H1 (cell line): Measurements from ENCODE around the gene KCTD4. TPM values are rescaled to one million over a fixed set of nuclear protein-coding genes. Genes with fewer than 3 reads are reported as not detected.

ENCODE experiments used
- CTCF ChIA-PET: fragments of 300-600 bp; sonication (Branson Sonifier 250); formaldehyde crosslinking; loops from one replicate; lab custom pipeline; 2021; ENCODE audit not compliant: partially characterized antibody; lab: Charles Lee
- POLR2A ChIA-PET: fragments of 300-600 bp; sonication (Branson Sonifier 250); formaldehyde crosslinking; loops from one replicate; lab custom pipeline; 2021; ENCODE audit warnings: inconsistent platforms; ENCODE audit not compliant: partially characterized antibody; lab: Charles Lee
- DNase-seq, 2 experiments: peaks; one replicate each; pipeline versions ENCODE4 v3.0.0 to v3.0.0-alpha.2; 2010 to 2022; ENCODE audit warnings: low spot score in 2 of 2, low read depth in 1 of 2, mixed read lengths in 1 of 2
- FAIRE-seq: peaks from 2 replicates; lab custom pipeline; 2011; peaks lifted over from hg19 to GRCh38; lab: Jason Lieb, UNC
- H2AFZ ChIP-seq: 2 replicates; pipeline ENCODE4 v1.8.1; 2012; ENCODE audit warnings: low read length, inconsistent platforms
- H2AK5ac ChIP-seq: 2 replicates; pipeline ENCODE4 v1.6.1; 2013; ENCODE audit warnings: low read depth, low read length
- H2BK120ac ChIP-seq: replicated peaks from 2 replicates; pipeline ENCODE3; 2013; ENCODE audit warnings: low read depth, low read length, inconsistent platforms
- H2BK12ac ChIP-seq: 2 replicates; pipeline ENCODE4 v1.6.1; 2013; ENCODE audit warnings: low read depth, low read length
- H2BK15ac ChIP-seq: 2 replicates; pipeline ENCODE4 v1.6.1; 2013; ENCODE audit warnings: low read length
- H2BK20ac ChIP-seq: 2 replicates; pipeline ENCODE4 v1.6.1; 2013; ENCODE audit warnings: low read length
- H2BK5ac ChIP-seq: 2 replicates; pipeline ENCODE4 v1.6.1; 2013; ENCODE audit warnings: low read depth, low read length
- H3K14ac ChIP-seq: 2 replicates; pipeline ENCODE4 v1.6.1; 2013; ENCODE audit warnings: inconsistent platforms; ENCODE audit not compliant: insufficient read length
- H3K18ac ChIP-seq: 2 replicates; pipeline ENCODE4 v1.6.1; 2013; ENCODE audit warnings: low read length; ENCODE audit errors: extremely low read depth
- H3K23ac ChIP-seq: 2 replicates; pipeline ENCODE4 v1.6.1; 2013; ENCODE audit warnings: inconsistent platforms; ENCODE audit not compliant: insufficient read length
- H3K23me2 ChIP-seq: 2 replicates; pipeline ENCODE4 v1.6.1; 2013; ENCODE audit warnings: low read depth, low read length
- H3K27ac ChIP-seq: 2 replicates; pipeline ENCODE4 v1.6.1; 2011; ENCODE audit warnings: low read depth, low read length, inconsistent platforms
- H3K27me3 ChIP-seq, 4 experiments: replicated peaks in 1 of 4; 1 replicate in 1 of 4; 2 replicates in 3 of 4; pipeline versions ENCODE4 v1.6.1 to v1.8.1; 2011 to 2013; ENCODE audit warnings: low read length in 3 of 4, mild to moderate bottlenecking in 3 of 4, inconsistent platforms in 2 of 4, mixed read lengths in 2 of 4, moderate library complexity in 1 of 4; ENCODE audit not compliant: control insufficient read depth in 3 of 4, insufficient read depth in 3 of 4; ENCODE audit errors: extremely low read depth in 1 of 4
- H3K36me3 ChIP-seq, 4 experiments: 2 replicates each; pipeline versions ENCODE4 v1.6.1 to v1.8.1; 2011 to 2013; ENCODE audit warnings: mild to moderate bottlenecking in 4 of 4, low read length in 3 of 4, moderate library complexity in 2 of 4, control low read depth in 1 of 4, inconsistent platforms in 1 of 4; ENCODE audit not compliant: insufficient read depth in 4 of 4, control insufficient read depth in 2 of 4
- H3K4ac ChIP-seq: replicated peaks from 2 replicates; pipeline ENCODE3; 2013; ENCODE audit warnings: low read length, low read depth, mixed read lengths, inconsistent platforms; ENCODE audit not compliant: insufficient read length
- H3K4me1 ChIP-seq, 4 experiments: replicated peaks in 1 of 4; 1 replicate in 1 of 4; 2 replicates in 3 of 4; pipeline versions ENCODE4 v1.6.1 to v1.8.1; 2011 to 2013; ENCODE audit warnings: low read length in 3 of 4, inconsistent platforms in 2 of 4, mixed read lengths in 1 of 4; ENCODE audit not compliant: insufficient read depth in 4 of 4, control insufficient read depth in 3 of 4
- H3K4me2 ChIP-seq, 2 experiments: 2 replicates each; pipeline versions ENCODE4 v1.6.1 to v1.8.1; 2011 to 2013; ENCODE audit warnings: low read depth in 2 of 2, low read length in 2 of 2, control low read depth in 1 of 2, inconsistent platforms in 1 of 2, mild to moderate bottlenecking in 1 of 2; ENCODE audit not compliant: insufficient read depth in 1 of 2
- H3K4me3 ChIP-seq, 4 experiments: fragments of 200-600, 300-600 bp in 1 of 4; sonication (generic), shearing (Covaris generic), sonication (Bioruptor Twin) in 1 of 4; 2 replicates each; pipeline versions ENCODE4 v1.5.1 to v1.8.1; 2011 to 2016; ENCODE audit warnings: low read length in 4 of 4, low read depth in 3 of 4, control low read depth in 2 of 4, inconsistent platforms in 2 of 4, mild to moderate bottlenecking in 2 of 4, mixed read lengths in 1 of 4, moderate library complexity in 1 of 4; ENCODE audit not compliant: insufficient read depth in 2 of 4; ENCODE audit errors: extremely low read depth in 1 of 4
- H3K56ac ChIP-seq: replicated peaks from 2 replicates; pipeline ENCODE3; 2013; ENCODE audit warnings: low read depth, mild to moderate bottlenecking, mixed read lengths, low read length, inconsistent platforms; ENCODE audit not compliant: insufficient read length
- H3K79me1 ChIP-seq: 2 replicates; pipeline ENCODE4 v1.6.1; 2013; ENCODE audit warnings: low read depth, low read length, control low read depth
- H3K79me2 ChIP-seq, 2 experiments: 2 replicates each; pipeline versions ENCODE4 v1.6.1 to v1.8.1; 2012 to 2013; ENCODE audit warnings: low read length in 2 of 2, mild to moderate bottlenecking in 2 of 2, inconsistent platforms in 1 of 2; ENCODE audit not compliant: insufficient read depth in 2 of 2, control insufficient read depth in 1 of 2
- H3K9ac ChIP-seq, 4 experiments: replicated peaks in 1 of 4; 1 replicate in 1 of 4; 2 replicates in 3 of 4; pipeline versions ENCODE4 v1.6.1 to v1.8.1; 2011 to 2013; ENCODE audit warnings: low read depth in 3 of 4, low read length in 3 of 4, control low read depth in 2 of 4, mild to moderate bottlenecking in 2 of 4, moderate library complexity in 2 of 4, inconsistent platforms in 1 of 4; ENCODE audit errors: extremely low read depth in 1 of 4
- H3K9me3 ChIP-seq, 2 experiments: 2 replicates each; pipeline versions ENCODE4 v1.6.1 to v1.8.1; 2012 to 2013; ENCODE audit warnings: mild to moderate bottlenecking in 2 of 2, moderate library complexity in 2 of 2, control low read depth in 1 of 2, inconsistent platforms in 1 of 2, low read depth in 1 of 2, low read length in 1 of 2, mixed read lengths in 1 of 2; ENCODE audit not compliant: insufficient read depth in 2 of 2
- H4K20me1 ChIP-seq, 2 experiments: replicated peaks in 1 of 2; 2 replicates each; pipeline versions ENCODE3 to v1.8.1; 2011 to 2013; ENCODE audit warnings: inconsistent platforms in 2 of 2, low read length in 2 of 2, mild to moderate bottlenecking in 1 of 2; ENCODE audit not compliant: insufficient read depth in 2 of 2, control insufficient read depth in 1 of 2
- H4K5ac ChIP-seq: 2 replicates; pipeline ENCODE4 v1.6.1; 2013; ENCODE audit warnings: low read length, low read depth, mixed read lengths, inconsistent platforms; ENCODE audit not compliant: insufficient read length
- H4K8ac ChIP-seq: 2 replicates; pipeline ENCODE4 v1.8.0; 2013; ENCODE audit warnings: mild to moderate bottlenecking, moderate library complexity, low read length, inconsistent platforms; ENCODE audit not compliant: insufficient read depth; ENCODE audit errors: extremely low read depth
- H4K91ac ChIP-seq: replicated peaks from 2 replicates; pipeline ENCODE3; 2013; ENCODE audit warnings: low read length, mixed read lengths, inconsistent platforms; ENCODE audit not compliant: insufficient read length
- ASH2L ChIP-seq: fragments of 200-600, 300-600 bp; sonication (generic); IDR thresholded peaks from one replicate; pipeline ENCODE4 v1.7.1; 2017; ENCODE audit warnings: low read length
- CBX8 ChIP-seq: fragments of 300-800, 300-1000 bp; sonication (generic); IDR thresholded peaks from 2 replicates; pipeline ENCODE4 v1.7.1; 2016; ENCODE audit warnings: low read depth, low read length, borderline replicate concordance
- CEBPB ChIP-seq: IDR thresholded peaks from 2 replicates; pipeline ENCODE4 v1.6.1; 2012; ENCODE audit warnings: low read depth, low read length
- EGR1 ChIP-seq: IDR thresholded peaks from 2 replicates; pipeline ENCODE4 v1.6.1; 2011; ENCODE audit warnings: low read depth, low read length, borderline replicate concordance
- EZH2 ChIP-seq: fragments of 200-600 bp; sonication (generic); IDR thresholded peaks from 2 replicates; pipeline ENCODE4 v1.7.1; 2012; ENCODE audit warnings: low read depth, mild to moderate bottlenecking, moderate library complexity, low read length, inconsistent platforms; ENCODE audit not compliant: severe bottlenecking
- JUND ChIP-seq: IDR thresholded peaks from 2 replicates; pipeline ENCODE4 v1.6.1; 2011; ENCODE audit warnings: mild to moderate bottlenecking, improper control_type of control experiment, low read length
- KDM4A ChIP-seq: IDR thresholded peaks from one replicate; pipeline ENCODE4 v1.7.1; 2012; ENCODE audit warnings: low read depth, mild to moderate bottlenecking, moderate library complexity, low read length, inconsistent platforms; ENCODE audit not compliant: severe bottlenecking
- MAX ChIP-seq: IDR thresholded peaks from 2 replicates; pipeline ENCODE4 v1.6.1; 2012; ENCODE audit warnings: inconsistent platforms
- POLR2AphosphoS5 ChIP-seq: IDR thresholded peaks from 2 replicates; pipeline ENCODE4 v1.6.1; 2011; ENCODE audit warnings: low read depth, low read length
- SIN3A ChIP-seq, 2 experiments: IDR thresholded peaks in 1 of 2; conservative IDR thresholded peaks in 1 of 2; 2 replicates each; pipeline ENCODE4 v1.6.1; 2011 to 2012; ENCODE audit warnings: low read length in 2 of 2, improper control_type of control experiment in 1 of 2, low read depth in 1 of 2, mild to moderate bottlenecking in 1 of 2
- SP2 ChIP-seq: IDR thresholded peaks from 2 replicates; pipeline ENCODE4 v1.6.1; 2012; ENCODE audit warnings: mild to moderate bottlenecking, low read length, inconsistent platforms
- ZNF274 ChIP-seq: IDR thresholded peaks from 2 replicates; pipeline ENCODE4 v1.7.0; 2012; ENCODE audit warnings: low read length, borderline replicate concordance; ENCODE audit errors: extremely low read depth
- WGBS, 2 experiments: shearing (Covaris generic) in 1 of 2; methylation state at CpG; one replicate each; pipeline versions ENCODE4 v1.1.6 to v1.1.7; 2013 to 2015; ENCODE audit warnings: low lambda C conversion rate in 2 of 2, mixed read lengths in 2 of 2, inconsistent platforms in 1 of 2, low coverage in 1 of 2, missing lambda C conversion rate in 1 of 2; ENCODE audit not compliant: insufficient replicate concordance in 2 of 2, insufficient coverage in 1 of 2, insufficient read length in 1 of 2; ENCODE audit errors: extremely low coverage in 1 of 2, missing lambda C conversion rate in 1 of 2; 5-methylcytosine and 5-hydroxymethylcytosine counted together
- polyA plus RNA-seq, 7 experiments: library from polyadenylated mRNA; depleted of rRNA in 3 of 7; stranded (reverse) in 5 of 7; unstranded in 2 of 7; fragments of >200 nt in 5 of 7; fragments of 200-250 nt in 2 of 7; gene quantifications; 1 replicate in 5 of 7; 2 replicates in 1 of 7; 4 replicates in 1 of 7; pipeline versions ENCODE4 v1.2.1 to v1.2.3, GENCODE V29; 2011 to 2013; ENCODE audit warnings: missing spikeins in 2 of 7, mixed read lengths in 2 of 7
- total RNA-seq: library from RNA; stranded (reverse); fragmentation: NEBNext Ultra II Directional; extraction: Animal tissue kit (Norgen Biotek cat#: 25700); gene quantifications from 2 replicates; pipeline ENCODE4 v1.2.1, GENCODE V29; 2021

The KCTD4 gene
- total and polyA plus RNA-seq, 2 of the 8 experiments (the other 6 are each of a cell fraction or from before 2014, with no cell fraction given), result not detected

- H3K14ac ChIP-seq, result no peak overlapping the region
- no peak overlapping the region for H3K56ac ChIP-seq
- no peak overlapping the region for H2AFZ ChIP-seq
- no peaks in the 10 kb centered on the region for H3K9me3 ChIP-seq
- no peak overlapping the region for H4K5ac ChIP-seq
- POLR2A ChIA-PET, result interaction anchor here (1.5 kb wide), 1 partner anchor 11 kb away, joined by 3 read pairs; no protein-coding TSS in a partner anchor
- H3K4ac ChIP-seq, result no peak overlapping the region
- no peak overlapping the region for H2BK20ac ChIP-seq
- no peak overlapping the region for H3K9ac ChIP-seq
- no peak overlapping the region for H4K91ac ChIP-seq
- CTCF ChIA-PET, result no interaction called here
- H2BK120ac ChIP-seq, result no peak overlapping the region
- H3K27me3 ChIP-seq, result no peaks in the 10 kb centered on the region
- no peak overlapping the region for H2BK15ac ChIP-seq
- no peak overlapping the region for H2AK5ac ChIP-seq
- no peak overlapping the region for H2BK5ac ChIP-seq
- H3K23me2 ChIP-seq, result no peaks in the 10 kb centered on the region
- no peak overlapping the region for H3K27ac ChIP-seq
- H3K4me1 ChIP-seq, result peaks cover 0 to 5% (median 4%) of the 10 kb centered on the region in 4 experiments; a peak in 5 of 7 replicates
- no peak overlapping the region for H4K8ac ChIP-seq
- DNase-seq (no peak), FAIRE-seq (no peak)
- peaks cover 0 to 8% of the 10 kb centered on the region in 2 experiments; a peak in 1 of 4 replicates for H3K79me2 ChIP-seq
- H3K79me1 ChIP-seq, result no peaks in the 10 kb centered on the region; the same call in 1 of the 2 replicates
- no peaks in the 10 kb centered on the region for H4K20me1 ChIP-seq
- no peak overlapping the region for H3K23ac ChIP-seq
- H3K4me2 ChIP-seq, result no peak overlapping the region
- H2BK12ac ChIP-seq, result no peak overlapping the region
- TF ChIP-seq ASH2L (no peak), MAX (no peak), EGR1 (no peak), CEBPB (no peak), POLR2AphosphoS5 (no peak), JUND (no peak), KDM4A (no peak), CBX8 (no peak), SP2 (no peak), ZNF274 (no peak), EZH2 (no peak), SIN3A (conservative IDR thresholded peaks at IDR 0.05 in 1 of 2, IDR thresholded peaks at IDR 0.05 in 1 of 2; ENCODE audit: low read depth in 1 of 2, low read length in 2 of 2) (no peak)
- H3K18ac ChIP-seq, result no peak overlapping the region
- H3K4me3 ChIP-seq, result no peak overlapping the region
- WGBS, 2 experiments, result 80% methylated on average over 4 of the region's 4 CpGs; no CpG with 5 or more reads in 1 of the 2 experiments
- H3K36me3 ChIP-seq, result no peaks in the 10 kb centered on the region
These were observed 19.1 kb upstream of the KCTD4 start for GRCh38 chr13:45219938-45220375.
